Neural progenitor cell (in vitro differentiated cells): ENCODE data around the gene MUC6. TPM values are rescaled to one million over a fixed set of nuclear protein-coding genes. Genes with fewer than 3 reads are reported as not detected.

ENCODE experiments used
- DNase-seq: peaks from one replicate; pipeline ENCODE4 v3.0.0-alpha.2; 2016; ENCODE audit warnings: low spot score
- H2AFZ ChIP-seq: fragments of 200-600 bp; sonication (generic); replicated peaks from 2 replicates; pipeline ENCODE4 v1.6.1; 2016; ENCODE audit warnings: antibody characterized with exemption
- H3F3A ChIP-seq: fragments of 200-600 bp; sonication (generic); 2 replicates; pipeline ENCODE4 v1.6.1; 2016; ENCODE audit warnings: antibody characterized with exemption, low read depth
- H3K27ac ChIP-seq: fragments of 200-600 bp; sonication (generic); 2 replicates; pipeline ENCODE4 v1.5.1; 2016; ENCODE audit warnings: mild to moderate bottlenecking
- H3K27me3 ChIP-seq: fragments of 200-600 bp; sonication (generic); 2 replicates; pipeline ENCODE4 v1.6.1; 2016; ENCODE audit warnings: mild to moderate bottlenecking, moderate library complexity
- H3K36me3 ChIP-seq: fragments of 200-600 bp; sonication (generic); 2 replicates; pipeline ENCODE4 v1.5.1; 2016
- H3K4me1 ChIP-seq: fragments of 200-600 bp; sonication (generic); 2 replicates; pipeline ENCODE4 v1.6.1; 2016; ENCODE audit warnings: mixed run types
- H3K4me2 ChIP-seq: fragments of 200-600 bp; sonication (generic); 2 replicates; pipeline ENCODE4 v1.6.1; 2016
- H3K4me3 ChIP-seq: fragments of 200-600 bp; sonication (generic); 2 replicates; pipeline ENCODE4 v1.5.1; 2016
- H3K79me2 ChIP-seq: fragments of 200-600 bp; sonication (generic); 2 replicates; pipeline ENCODE4 v1.6.1; 2016; ENCODE audit warnings: low read depth
- H3K9ac ChIP-seq: fragments of 200-600 bp; sonication (generic); 2 replicates; pipeline ENCODE4 v1.6.1; 2016
- H3K9me3 ChIP-seq: fragments of 200-600 bp; sonication (generic); 2 replicates; pipeline ENCODE4 v1.5.1; 2016; ENCODE audit warnings: low read depth
- H4K20me1 ChIP-seq: fragments of 200-600 bp; sonication (generic); 2 replicates; pipeline ENCODE4 v1.6.1; 2016; ENCODE audit warnings: low read depth
- H3K27ac Mint-ChIP-seq: 3 replicates; pipeline ENCODE4 v1.8.0; 2021; ENCODE audit warnings: mixed read lengths
- H3K27me3 Mint-ChIP-seq: 2 replicates; pipeline ENCODE4 v1.8.0; 2022; ENCODE audit warnings: low read depth, mild to moderate bottlenecking, inconsistent platforms, moderate library complexity, mixed read lengths; ENCODE audit not compliant: insufficient read depth
- H3K36me3 Mint-ChIP-seq: 3 replicates; pipeline ENCODE4 v1.8.0; 2021; ENCODE audit warnings: mixed read lengths
- H3K4me1 Mint-ChIP-seq: 3 replicates; pipeline ENCODE4 v1.8.0; 2021; ENCODE audit warnings: mixed read lengths
- H3K4me3 Mint-ChIP-seq: 3 replicates; pipeline ENCODE4 v1.8.0; 2021; ENCODE audit warnings: mild to moderate bottlenecking, moderate library complexity, mixed read lengths
- H3K9me3 Mint-ChIP-seq: 3 replicates; pipeline ENCODE4 v1.8.0; 2020; ENCODE audit warnings: mixed read lengths
- CTCF ChIP-seq: fragments of 200-600 bp; sonication (generic); IDR thresholded peaks from 2 replicates; pipeline ENCODE4 v1.5.1; 2017; ENCODE audit warnings: antibody characterized with exemption, mild to moderate bottlenecking
- EZH2 ChIP-seq: fragments of 200-600 bp; sonication (generic); IDR thresholded peaks from 2 replicates; pipeline ENCODE4 v1.6.1; 2017; ENCODE audit warnings: antibody characterized with exemption, mild to moderate bottlenecking, moderate library complexity
- EZH2phosphoT487 ChIP-seq: fragments of 200-600 bp; sonication (generic); IDR thresholded peaks from 2 replicates; pipeline ENCODE4 v1.6.1; 2017; ENCODE audit warnings: antibody characterized with exemption
- total RNA-seq: library from RNA; depleted of rRNA; stranded (reverse); fragments of >200 nt; gene quantifications from 2 replicates; pipeline ENCODE4 v1.2.3, GENCODE V29; 2015; ENCODE audit warnings: low replicate concordance

MUC6 gene
- total RNA-seq, 1 donor from 2014 or later, result not detected

DNA sequence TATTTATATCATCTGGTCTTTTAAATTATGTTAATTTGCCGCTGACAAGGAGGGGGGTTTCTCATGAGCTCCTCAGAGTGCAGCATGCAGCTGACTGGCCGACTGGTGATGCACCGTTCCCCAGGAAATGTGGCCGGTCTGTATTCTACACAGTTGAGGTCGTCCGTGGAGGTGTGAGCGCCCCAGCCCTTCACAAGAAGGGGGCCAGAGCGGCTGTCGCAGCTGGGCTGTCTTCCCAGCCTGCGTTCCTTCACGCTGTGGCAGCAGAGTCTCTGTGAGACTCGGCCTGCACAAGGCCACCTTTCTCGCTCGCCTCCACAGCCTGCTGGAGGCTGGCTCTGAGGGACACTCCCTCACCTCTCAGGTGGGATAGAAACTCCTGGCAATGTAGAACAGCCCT is 67.7 kb downstream of the MUC6 start:
- Histone ChIP-seq H3K4me2 (no peak overlapping the region), H2AFZ (no peak overlapping the region), H3K9me3 (no peaks in the 10 kb centered on the region), H3K4me1 (no peaks in the 10 kb centered on the region), H3K36me3 (no peaks in the 10 kb centered on the region), H3K27ac (no peak overlapping the region), H3F3A (no peaks in the 10 kb centered on the region), H4K20me1 (no peaks in the 10 kb centered on the region), H3K27me3 (no peaks in the 10 kb centered on the region), H3K4me3 (no peak overlapping the region), H3K9ac (no peak overlapping the region), H3K79me2 (peaks cover 5% of the 10 kb centered on the region)
- Mint-ChIP-seq H3K27me3 (peaks cover 4% of the 10 kb centered on the region), H3K27ac (peak overlapping the region; percentile 50), H3K4me1 (peaks cover 3% of the 10 kb centered on the region), H3K36me3 (peaks cover 27% of the 10 kb centered on the region), H3K9me3 (peaks cover 5% of the 10 kb centered on the region), H3K4me3 (no peak overlapping the region)
- no peak for DNase-seq
- no peak for TF ChIP-seq EZH2

GRCh38 chr11:967995-968751 is 68.3 kb downstream of the MUC6 start:
- no peaks in the 10 kb centered on the region for H3K4me1 ChIP-seq
- no peaks in the 10 kb centered on the region for H3K36me3 ChIP-seq
- Mint-ChIP-seq H3K4me3 (no peak overlapping the region), H3K36me3 (peaks cover 31% of the 10 kb centered on the region), H3K27ac (peak overlapping the region; percentile 50), H3K9me3 (peaks cover 5% of the 10 kb centered on the region), H3K27me3 (peaks cover 4% of the 10 kb centered on the region), H3K4me1 (peaks cover 3% of the 10 kb centered on the region)
- H3F3A ChIP-seq, result no peaks in the 10 kb centered on the region
- H3K4me2 ChIP-seq, result no peak overlapping the region
- peaks cover 5% of the 10 kb centered on the region for H3K79me2 ChIP-seq
- no peak for DNase-seq
- TF ChIP-seq CTCF (no peak), EZH2phosphoT487 (no peak), EZH2 (no peak)
- no peak overlapping the region for H3K27ac ChIP-seq
- no peaks in the 10 kb centered on the region for H4K20me1 ChIP-seq
- H2AFZ ChIP-seq, result no peak overlapping the region
- H3K9ac ChIP-seq, result no peak overlapping the region
- H3K27me3 ChIP-seq, result no peaks in the 10 kb centered on the region
- H3K4me3 ChIP-seq, result no peak overlapping the region
- no peaks in the 10 kb centered on the region for H3K9me3 ChIP-seq

DNA sequence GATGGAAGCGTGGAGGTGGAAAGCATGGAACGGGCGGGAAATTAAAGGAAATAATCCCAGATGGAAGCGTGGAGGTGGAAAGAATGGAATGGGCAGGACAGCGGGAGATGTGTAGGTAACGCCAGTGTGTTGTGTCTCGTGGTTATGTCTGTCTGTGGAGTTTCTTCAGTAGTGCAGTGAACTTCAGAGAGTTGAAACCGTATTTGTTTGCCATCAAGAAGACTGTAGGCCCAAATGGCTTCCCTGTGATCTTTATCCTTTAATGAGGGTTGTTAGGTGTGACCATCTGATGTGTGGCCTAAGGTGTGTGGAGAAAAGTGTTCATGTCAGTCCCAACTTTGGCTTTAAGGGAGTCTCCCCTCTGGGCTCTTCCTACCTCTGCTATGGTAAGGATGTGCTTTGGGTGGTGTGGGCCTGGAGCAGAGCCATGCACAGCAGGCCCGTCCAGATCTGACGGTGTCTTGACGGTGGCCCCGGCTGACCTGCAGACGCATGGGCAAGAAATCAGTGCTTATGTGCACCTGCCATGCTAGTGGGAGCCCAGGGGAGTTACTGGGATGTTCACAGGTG is 71.2 kb downstream of the MUC6 start:
- H3K9me3 Mint-ChIP-seq, result peaks cover 5% of the 10 kb centered on the region

More for the DNA sequence above, 71.2 kb downstream of the MUC6 start:
- Histone ChIP-seq H3K79me2 (peaks cover 5% of the 10 kb centered on the region), H3K27ac (no peak overlapping the region), H3K27me3 (no peaks in the 10 kb centered on the region), H3K4me1 (no peaks in the 10 kb centered on the region), H2AFZ (no peak overlapping the region), H4K20me1 (no peaks in the 10 kb centered on the region), H3K9me3 (no peaks in the 10 kb centered on the region), H3K9ac (no peak overlapping the region), H3K4me2 (no peak overlapping the region), H3F3A (no peaks in the 10 kb centered on the region), H3K4me3 (no peak overlapping the region), H3K36me3 (no peaks in the 10 kb centered on the region)
- H3K4me1 Mint-ChIP-seq, result no peaks in the 10 kb centered on the region
- H3K27me3 Mint-ChIP-seq, result peaks cover 4% of the 10 kb centered on the region
- H3K36me3 Mint-ChIP-seq, result peaks cover 35% of the 10 kb centered on the region
- no peak for TF ChIP-seq CTCF
- no peak for TF ChIP-seq EZH2phosphoT487
- TF ChIP-seq EZH2, result no peak
- no peak for DNase-seq
- H3K4me3 Mint-ChIP-seq, result no peak overlapping the region
- H3K27ac Mint-ChIP-seq, result no peak overlapping the region
